Activated CD4-positive, alpha-beta memory T cell treated with anti-CD3 and anti-CD28 coated beads for 36 hours (primary cell): ENCODE results near the gene THAP12. TPM values are rescaled to one million over a fixed set of nuclear protein-coding genes. Genes with fewer than 3 reads are reported as not detected.
A peak's percentile ranks its signal among the peaks of the same experiment; 100 is the strongest.

ENCODE experiments used
- CTCF ChIA-PET: fragments of 350-600 bp; sonication (Branson Sonifier 250); formaldehyde crosslinking; loops from one replicate; lab custom pipeline; 2021; ENCODE audit warnings: antibody characterized with exemption, inconsistent platforms; lab: Charles Lee
- POLR2A ChIA-PET: fragments of 350-600 bp; sonication (Branson Sonifier 250); formaldehyde crosslinking; loops from one replicate; lab custom pipeline; 2021; ENCODE audit warnings: antibody characterized with exemption; lab: Charles Lee
- DNase-seq: peaks from one replicate; pipeline ENCODE4 v3.0.0-alpha.2; 2020
- H3K27ac Mint-ChIP-seq: one replicate; pipeline ENCODE4 v1.8.0; 2021; ENCODE audit warnings: mixed read lengths
- H3K27me3 Mint-ChIP-seq: one replicate; pipeline ENCODE4 v1.8.0; 2021; ENCODE audit warnings: mixed read lengths
- H3K36me3 Mint-ChIP-seq: one replicate; pipeline ENCODE4 v1.8.0; 2021; ENCODE audit warnings: mixed read lengths
- H3K4me1 Mint-ChIP-seq: one replicate; pipeline ENCODE4 v1.8.0; 2021; ENCODE audit warnings: low read depth, mixed read lengths
- H3K4me3 Mint-ChIP-seq: one replicate; pipeline ENCODE4 v1.8.0; 2021; ENCODE audit warnings: mild to moderate bottlenecking, mixed read lengths
- H3K9me3 Mint-ChIP-seq: one replicate; pipeline ENCODE4 v1.8.0; 2021; ENCODE audit warnings: mixed read lengths
- intact Hi-C: fragments of 100-400 bp; cut with micrococcal nuclease; formaldehyde crosslinking; loops from one replicate; pipeline ENCODE4 v1.15.1; 2023
- total RNA-seq, 2 experiments: library from RNA; stranded (reverse); gene quantifications; one replicate each; pipeline ENCODE4 v1.2.3, GENCODE V29; 2021

THAP12 gene
- total RNA-seq, 2 experiments from 2014 or later: 46.2 to 49.2 TPM

GRCh38 chr11:76400967-76401366, 20.0 kb upstream of the THAP12 start:
- Mint-ChIP-seq H3K27me3 (no peaks in the 10 kb centered on the region), H3K9me3 (no peaks in the 10 kb centered on the region), H3K4me1 (no peaks in the 10 kb centered on the region), H3K4me3 (no peak overlapping the region), H3K27ac (no peak overlapping the region), H3K36me3 (no peaks in the 10 kb centered on the region)
- POLR2A ChIA-PET: no interaction called here
- CTCF ChIA-PET: no interaction called here
- no peak for DNase-seq
- intact Hi-C loops: no loop called here

- Mint-ChIP-seq H3K4me1 (no peaks in the 10 kb centered on the region), H3K9me3 (no peaks in the 10 kb centered on the region), H3K27me3 (no peaks in the 10 kb centered on the region), H3K27ac (no peak overlapping the region), H3K36me3 (no peaks in the 10 kb centered on the region), H3K4me3 (no peak overlapping the region)
- intact Hi-C loops: no loop called here
- ChIA-PET CTCF (no interaction called here), POLR2A (no interaction called here)
- DNase-seq: no peak
Observed at GRCh38 chr11:76397383-76397782, 16.5 kb upstream of the THAP12 start.

- H3K9me3 Mint-ChIP-seq: no peaks in the 10 kb centered on the region
- no peaks in the 10 kb centered on the region for H3K27me3 Mint-ChIP-seq
- DNase-seq: no peak
- no peaks in the 10 kb centered on the region for H3K36me3 Mint-ChIP-seq
- POLR2A ChIA-PET: no interaction called here
- CTCF ChIA-PET: interaction anchor here (1.0 kb wide), 1 partner anchor 187 kb away, joined by 3 read pairs; no protein-coding TSS in a partner anchor
- H3K4me1 Mint-ChIP-seq: no peaks in the 10 kb centered on the region
- intact Hi-C loops: no loop called here
- no peak overlapping the region for H3K27ac Mint-ChIP-seq
- no peak overlapping the region for H3K4me3 Mint-ChIP-seq
Observed at GRCh38 chr11:76395296-76395695, 14.4 kb upstream of the THAP12 start.

- no peak for DNase-seq
- CTCF ChIA-PET: no interaction called here
- POLR2A ChIA-PET: no interaction called here
- no peaks in the 10 kb centered on the region for H3K4me1 Mint-ChIP-seq
- intact Hi-C loops: no loop called here
- H3K4me3 Mint-ChIP-seq: no peak overlapping the region
- H3K36me3 Mint-ChIP-seq: no peaks in the 10 kb centered on the region
- no peak overlapping the region for H3K27ac Mint-ChIP-seq
- H3K27me3 Mint-ChIP-seq: no peaks in the 10 kb centered on the region
- no peaks in the 10 kb centered on the region for H3K9me3 Mint-ChIP-seq
Observed at GRCh38 chr11:76394411-76394810, 13.5 kb upstream of the THAP12 start.

- no peaks in the 10 kb centered on the region for H3K27me3 Mint-ChIP-seq
- DNase-seq: no peak
- no peaks in the 10 kb centered on the region for H3K4me1 Mint-ChIP-seq
- no peak overlapping the region for H3K4me3 Mint-ChIP-seq
- intact Hi-C loops: no loop called here
- no peaks in the 10 kb centered on the region for H3K9me3 Mint-ChIP-seq
- no peaks in the 10 kb centered on the region for H3K36me3 Mint-ChIP-seq
- ChIA-PET CTCF (no interaction called here), POLR2A (no interaction called here)
- no peak overlapping the region for H3K27ac Mint-ChIP-seq
Observed at GRCh38 chr11:76392870-76393269, 11.9 kb upstream of the THAP12 start.

GRCh38 chr11:76391811-76392475, 11.0 kb upstream of the THAP12 start:
- H3K27ac Mint-ChIP-seq: no peak overlapping the region
- H3K27me3 Mint-ChIP-seq: no peaks in the 10 kb centered on the region
- no peak for DNase-seq
- no peaks in the 10 kb centered on the region for H3K9me3 Mint-ChIP-seq
- CTCF ChIA-PET: no interaction called here
- no peak overlapping the region for H3K4me3 Mint-ChIP-seq
- H3K36me3 Mint-ChIP-seq: no peaks in the 10 kb centered on the region
- intact Hi-C loops: no loop called here
- H3K4me1 Mint-ChIP-seq: no peaks in the 10 kb centered on the region
- POLR2A ChIA-PET: interaction anchor here (1.5 kb wide), 1 partner anchor 10 kb away, joined by 4 read pairs; no protein-coding TSS in a partner anchor

GRCh38 chr11:76391021-76391420, 10.1 kb upstream of the THAP12 start:
- no peak for DNase-seq
- POLR2A ChIA-PET: interaction anchor here (1.5 kb wide), 1 partner anchor 9 kb away, joined by 4 read pairs; no protein-coding TSS in a partner anchor
- H3K36me3 Mint-ChIP-seq: no peaks in the 10 kb centered on the region
- H3K27me3 Mint-ChIP-seq: no peaks in the 10 kb centered on the region
- H3K4me1 Mint-ChIP-seq: no peaks in the 10 kb centered on the region
- CTCF ChIA-PET: no interaction called here
- no peaks in the 10 kb centered on the region for H3K9me3 Mint-ChIP-seq
- intact Hi-C loops: no loop called here
- H3K4me3 Mint-ChIP-seq: no peak overlapping the region
- H3K27ac Mint-ChIP-seq: no peak overlapping the region

- Mint-ChIP-seq H3K27ac (no peak overlapping the region), H3K27me3 (no peaks in the 10 kb centered on the region), H3K36me3 (peaks cover 1% of the 10 kb centered on the region), H3K4me3 (no peak overlapping the region), H3K4me1 (peaks cover 5% of the 10 kb centered on the region), H3K9me3 (no peaks in the 10 kb centered on the region)
- no peak for DNase-seq
- ChIA-PET CTCF (no interaction called here), POLR2A (no interaction called here)
- intact Hi-C loops: no loop called here
Observed at GRCh38 chr11:76388408-76388807, 7.5 kb upstream of the THAP12 start.

- H3K9me3 Mint-ChIP-seq: no peaks in the 10 kb centered on the region
- DNase-seq: no peak
- ChIA-PET POLR2A (no interaction called here), CTCF (no interaction called here)
- intact Hi-C loops: no loop called here
- H3K36me3 Mint-ChIP-seq: peaks cover 1% of the 10 kb centered on the region
- no peak overlapping the region for H3K27ac Mint-ChIP-seq
- peaks cover 21% of the 10 kb centered on the region for H3K4me1 Mint-ChIP-seq
- no peaks in the 10 kb centered on the region for H3K27me3 Mint-ChIP-seq
- H3K4me3 Mint-ChIP-seq: no peak overlapping the region
Observed at GRCh38 chr11:76385903-76386302, 5.0 kb upstream of the THAP12 start.

- Mint-ChIP-seq H3K36me3 (peaks cover 4% of the 10 kb centered on the region), H3K4me3 (peak overlapping the region; percentile 87), H3K4me1 (peaks cover 46% of the 10 kb centered on the region), H3K27me3 (no peaks in the 10 kb centered on the region), H3K9me3 (no peaks in the 10 kb centered on the region), H3K27ac (no peak overlapping the region)
- no peak for DNase-seq
- intact Hi-C loops: loop anchor here (5.0 kb wide), 1 partner anchor 145 kb away; no protein-coding TSS in a partner anchor
- ChIA-PET CTCF (interaction anchor here (1.1 to 1.5 kb wide), 2 partner anchors 61 to 175 kb away, joined by 3 read pairs; no protein-coding TSS in a partner anchor), POLR2A (interaction anchor here (0.8 to 1.6 kb wide), 3 partner anchors 9 to 61 kb away, joined by 3 to 4 read pairs (median 3); no protein-coding TSS in a partner anchor)
Observed at GRCh38 chr11:76382209-76382608, 1.3 kb upstream of the THAP12 start.

GRCh38 chr11:76380159-76380976, 564 bp downstream of the THAP12 start:
- POLR2A ChIA-PET: interaction anchor here (0.8 to 1.1 kb wide), 3 partner anchors 18 to 145 kb away, joined by 4 to 5 read pairs (median 4); no protein-coding TSS in a partner anchor
- DNase-seq: peak; percentile 84
- Mint-ChIP-seq H3K27me3 (no peaks in the 10 kb centered on the region), H3K36me3 (peaks cover 4% of the 10 kb centered on the region), H3K4me3 (peak overlapping the region; percentile 85), H3K27ac (peak overlapping the region; percentile 89), H3K9me3 (no peaks in the 10 kb centered on the region), H3K4me1 (peaks cover 61% of the 10 kb centered on the region)
- intact Hi-C loops: loop anchor here (1.0 to 5.0 kb wide), 3 partner anchors 9 to 143 kb away; no protein-coding TSS in a partner anchor
- CTCF ChIA-PET: interaction anchor here (0.8 kb wide), 1 partner anchor 172 kb away, joined by 3 read pairs; no protein-coding TSS in a partner anchor

GRCh38 chr11:76379807-76380158, 1.1 kb downstream of the THAP12 start:
- Mint-ChIP-seq H3K4me1 (peaks cover 65% of the 10 kb centered on the region), H3K9me3 (no peaks in the 10 kb centered on the region), H3K27me3 (no peaks in the 10 kb centered on the region), H3K27ac (peak overlapping the region; percentile 89), H3K4me3 (peak overlapping the region; percentile 85), H3K36me3 (peaks cover 4% of the 10 kb centered on the region)
- ChIA-PET POLR2A (interaction anchor here (0.8 to 1.1 kb wide), 3 partner anchors 18 to 145 kb away, joined by 4 to 5 read pairs (median 4); no protein-coding TSS in a partner anchor), CTCF (interaction anchor here (0.8 kb wide), 1 partner anchor 171 kb away, joined by 3 read pairs; no protein-coding TSS in a partner anchor)
- intact Hi-C loops: loop anchor here (1.0 to 5.0 kb wide), 4 partner anchors 8 to 172 kb away; partner anchors contain the start of gene WNT11
- DNase-seq: no peak
